CD4-positive, alpha-beta T cell (primary cell): Measurements from ENCODE around the gene KBTBD12. TPM values are rescaled to one million over a fixed set of nuclear protein-coding genes. Genes with fewer than 3 reads are reported as not detected.

Source experiments
- ATAC-seq: fragments of 200-7000 bp; cut with Tn5 transposase; one replicate; pipeline ENCODE4 v1.10.0; 2022; ENCODE audit warnings: mild to moderate bottlenecking; ENCODE audit not compliant: poor library complexity
- CTCF ChIA-PET: fragments of 350-600 bp; sonication (Branson Sonifier 250); formaldehyde crosslinking; loops from one replicate; lab custom pipeline; 2021; ENCODE audit warnings: antibody characterized with exemption, inconsistent platforms; lab: Charles Lee
- POLR2A ChIA-PET: fragments of 350-600 bp; sonication (Branson Sonifier 250); formaldehyde crosslinking; loops from one replicate; lab custom pipeline; 2021; ENCODE audit warnings: antibody characterized with exemption, inconsistent platforms; lab: Charles Lee
- DNase-seq, 14 experiments: peaks; one replicate each; pipeline ENCODE4 v3.0.0-alpha.2; 2013 to 2020; ENCODE audit warnings: mixed read lengths in 2 of 14
- H3K27ac ChIP-seq, 2 donors: one replicate each; pipeline versions ENCODE4 v1.5.1 to v1.7.0; 2013; ENCODE audit warnings: low read length in 2 of 2, low read depth in 1 of 2, mild to moderate bottlenecking in 1 of 2
- H3K27me3 ChIP-seq, 2 experiments: 1 replicate in 1 of 2; 2 replicates in 1 of 2; pipeline versions ENCODE4 v1.6.1 to v1.7.0; 2013; ENCODE audit warnings: low read length in 2 of 2, control low read depth in 1 of 2, mild to moderate bottlenecking in 1 of 2, moderate library complexity in 1 of 2; ENCODE audit not compliant: insufficient read depth in 2 of 2, control insufficient read depth in 1 of 2
- H3K36me3 ChIP-seq: one replicate; pipeline ENCODE4 v1.6.1; 2013; ENCODE audit warnings: low read length, control low read depth; ENCODE audit not compliant: insufficient read depth
- H3K4me1 ChIP-seq: one replicate; pipeline ENCODE4 v1.6.1; 2013; ENCODE audit warnings: low read length, control low read depth; ENCODE audit not compliant: insufficient read depth
- H3K4me3 ChIP-seq: one replicate; pipeline ENCODE4 v1.5.1; 2013; ENCODE audit warnings: mild to moderate bottlenecking, low read length, moderate library complexity
- H3K9me3 ChIP-seq, 2 experiments: 1 replicate in 1 of 2; 2 replicates in 1 of 2; pipeline versions ENCODE4 v1.6.1 to v1.7.0; 2013; ENCODE audit warnings: low read length in 2 of 2, mild to moderate bottlenecking in 2 of 2, control low read depth in 1 of 2, moderate library complexity in 1 of 2; ENCODE audit not compliant: control insufficient read depth in 1 of 2, insufficient read depth in 1 of 2
- H3K27ac Mint-ChIP-seq: one replicate; pipeline ENCODE4 v1.8.0; 2020; ENCODE audit warnings: mixed read lengths
- H3K27me3 Mint-ChIP-seq: one replicate; pipeline ENCODE4 v1.8.0; 2021; ENCODE audit warnings: mixed read lengths
- H3K36me3 Mint-ChIP-seq: one replicate; pipeline ENCODE4 v1.8.0; 2021; ENCODE audit warnings: low read depth, mixed read lengths
- H3K4me1 Mint-ChIP-seq: one replicate; pipeline ENCODE4 v1.8.0; 2021; ENCODE audit warnings: low read depth, mixed read lengths
- H3K4me3 Mint-ChIP-seq: one replicate; pipeline ENCODE4 v1.8.0; 2020; ENCODE audit warnings: mild to moderate bottlenecking, mixed read lengths
- H3K9me3 Mint-ChIP-seq: one replicate; pipeline ENCODE4 v1.8.0; 2020; ENCODE audit warnings: mixed read lengths
- CTCF ChIP-seq: fragments of 200-600 bp; IDR thresholded peaks from one replicate; pipeline ENCODE4 v1.8.0; 2022; ENCODE audit warnings: antibody characterized with exemption, mild to moderate bottlenecking
- intact Hi-C, 2 experiments: fragments of 100-400 bp; cut with DNase I in 1 of 2; cut with micrococcal nuclease in 1 of 2; formaldehyde crosslinking; loops; one replicate each; pipeline versions ENCODE4 v1.15.1 to v1.9.0; 2023 to 2025; cut with DNase I, micrococcal nuclease
- total RNA-seq, 174 experiments: library from RNA in 2 of 174; stranded (reverse) in 2 of 174; gene quantifications; one replicate each; pipeline ENCODE4 v1.2.3 and lab custom pipeline; 2021 to 2026

Gene KBTBD12
- total RNA-seq, 2 experiments from 2014 or later = not detected

GRCh38 chr3:127987309-127987995 lies 72.4 kb downstream of the KBTBD12 start:
- ChIA-PET POLR2A (no interaction called here), CTCF (no interaction called here)
- H3K9me3 ChIP-seq = no peaks in the 10 kb centered on the region
- H3K36me3 ChIP-seq = no peaks in the 10 kb centered on the region
- intact Hi-C loops = no loop called here
- H3K27ac ChIP-seq = no peak overlapping the region
- peaks cover 0 to 4% of the 10 kb centered on the region in 2 experiments for H3K27me3 ChIP-seq
- H3K36me3 Mint-ChIP-seq = no peaks in the 10 kb centered on the region
- H3K27me3 Mint-ChIP-seq = no peaks in the 10 kb centered on the region
- H3K9me3 Mint-ChIP-seq = no peaks in the 10 kb centered on the region
- no peak for TF ChIP-seq CTCF
- no peak overlapping the region for H3K27ac Mint-ChIP-seq
- H3K4me1 Mint-ChIP-seq = no peaks in the 10 kb centered on the region
- no peak overlapping the region for H3K4me3 ChIP-seq
- H3K4me1 ChIP-seq = no peaks in the 10 kb centered on the region
- ATAC-seq (no peak), DNase-seq (no peak)
- H3K4me3 Mint-ChIP-seq = no peak overlapping the region

- POLR2A ChIA-PET = no interaction called here
- H3K27ac ChIP-seq = no peak overlapping the region
- H3K36me3 ChIP-seq = no peaks in the 10 kb centered on the region
- TF ChIP-seq CTCF = no peak
- ATAC-seq (no peak), DNase-seq (no peak)
- no peak overlapping the region for H3K27ac Mint-ChIP-seq
- peaks cover 0 to 4% of the 10 kb centered on the region in 2 experiments for H3K27me3 ChIP-seq
- no peaks in the 10 kb centered on the region for H3K27me3 Mint-ChIP-seq
- no peaks in the 10 kb centered on the region for H3K9me3 ChIP-seq
- no peaks in the 10 kb centered on the region for H3K9me3 Mint-ChIP-seq
- H3K4me3 ChIP-seq = no peak overlapping the region
- intact Hi-C loops = no loop called here
- CTCF ChIA-PET = no interaction called here
- H3K4me1 ChIP-seq = no peaks in the 10 kb centered on the region
- H3K36me3 Mint-ChIP-seq = no peaks in the 10 kb centered on the region
- no peak overlapping the region for H3K4me3 Mint-ChIP-seq
- H3K4me1 Mint-ChIP-seq = no peaks in the 10 kb centered on the region
Measured at GRCh38 chr3:127988770-127989557, 73.9 kb downstream of the KBTBD12 start.

- H3K36me3 ChIP-seq = no peaks in the 10 kb centered on the region
- ChIA-PET CTCF (no interaction called here), POLR2A (interaction anchor here (0.5 kb wide), 1 partner anchor 186 kb away, joined by 3 read pairs; no protein-coding TSS in a partner anchor)
- no peak overlapping the region for H3K4me3 Mint-ChIP-seq
- no peaks in the 10 kb centered on the region for H3K36me3 Mint-ChIP-seq
- H3K4me1 ChIP-seq = no peaks in the 10 kb centered on the region
- TF ChIP-seq CTCF = no peak
- H3K9me3 ChIP-seq = no peaks in the 10 kb centered on the region
- H3K27ac ChIP-seq = no peak overlapping the region
- no peak overlapping the region for H3K27ac Mint-ChIP-seq
- H3K9me3 Mint-ChIP-seq = no peaks in the 10 kb centered on the region
- no peaks in the 10 kb centered on the region for H3K4me1 Mint-ChIP-seq
- no peak overlapping the region for H3K4me3 ChIP-seq
- intact Hi-C loops = no loop called here
- ATAC-seq (no peak), DNase-seq (no peak)
- H3K27me3 ChIP-seq = peaks cover 0 to 4% of the 10 kb centered on the region in 2 experiments
- no peaks in the 10 kb centered on the region for H3K27me3 Mint-ChIP-seq
Measured at GRCh38 chr3:127990051-127990450, 75.0 kb downstream of the KBTBD12 start.
